ENCODE measurements around the gene GPR146. TPM values are rescaled to one million over a fixed set of nuclear protein-coding genes. Genes with fewer than 3 reads are reported as not detected.

GPR146 gene
- total and polyA plus RNA-seq, 2 of the 4 experiments (the other 2 are of a cell fraction) = 2.2 to 3.4 TPM

GRCh38 chr7:1020849-1021251 is 23.5 kb upstream of the GPR146 start:
- no peak overlapping the region for H3K27ac ChIP-seq (ENCODE audit: insufficient read depth, low read length)
- TF ChIP-seq RAD21 (IDR thresholded peaks at IDR 0.05; ENCODE audit: low read length) = no peak
- TF ChIP-seq MAFK (IDR thresholded peaks at IDR 0.05; ENCODE audit: low read depth, low read length) = no peak
- TF ChIP-seq RFX5 (IDR thresholded peaks at IDR 0.05; ENCODE audit: low read depth, low read length) = no peak
- TF ChIP-seq CEBPB (IDR thresholded peaks at IDR 0.05; ENCODE audit: low read depth, low read length) = no peak
- TF ChIP-seq BHLHE40 (IDR thresholded peaks at IDR 0.05; ENCODE audit: low read depth, low read length) = no peak
- no peak for TF ChIP-seq CHD1 (IDR thresholded peaks at IDR 0.05; ENCODE audit: low read depth, low read length)
- TF ChIP-seq POLR2A (IDR thresholded peaks at IDR 0.05; ENCODE audit: low read depth, low read length) = no peak
- no peak for TF ChIP-seq RCOR1 (IDR thresholded peaks at IDR 0.05; ENCODE audit: insufficient replicate concordance, low read length)
- no peak for TF ChIP-seq FOS (IDR thresholded peaks at IDR 0.05; ENCODE audit: low read depth, low read length)
- TF ChIP-seq MXI1 (IDR thresholded peaks at IDR 0.05; ENCODE audit: borderline replicate concordance, low read depth, low read length) = no peak
- TF ChIP-seq ELK1 (IDR thresholded peaks at IDR 0.05; ENCODE audit: borderline replicate concordance, low read depth, low read length) = no peak
- no peak overlapping the region for H2AFZ ChIP-seq (replicated peaks; ENCODE audit: low read length, poor library complexity)
- H3K79me1 ChIP-seq (ENCODE audit: low read depth in 1 of 2, low read length in 2 of 2) = peaks cover 11 to 67% of the 10 kb centered on the region in 2 experiments
- no peaks in the 10 kb centered on the region for H3K4me1 ChIP-seq (ENCODE audit: control insufficient read depth, insufficient read depth, low read length)
- H3K4ac ChIP-seq (ENCODE audit: low read depth, low read length) = no peak overlapping the region
- H2BK120ac ChIP-seq (ENCODE audit: low read depth, low read length) = no peak overlapping the region
- H2BK20ac ChIP-seq (ENCODE audit: low read depth, low read length) = no peak overlapping the region
- CTCF ChIA-PET = interaction anchor here (0.6 kb wide), 1 partner anchor 20 kb away, joined by 3 read pairs; no protein-coding TSS in a partner anchor
- no peak overlapping the region for H3K4me2 ChIP-seq (ENCODE audit: low read depth, low read length)
- H2BK5ac ChIP-seq (ENCODE audit: low read depth, low read length, poor library complexity, severe bottlenecking) = no peak overlapping the region
- no peak overlapping the region for H4K8ac ChIP-seq (ENCODE audit: low read depth in 2 of 2, low read length in 2 of 2)
- no peak overlapping the region for H3K9ac ChIP-seq (ENCODE audit: low read depth, low read length)
- H2BK15ac ChIP-seq (ENCODE audit: low read depth, low read length) = no peak overlapping the region
- H2AK9ac ChIP-seq (replicated peaks; ENCODE audit: low read depth, low read length, poor library complexity) = no peak overlapping the region
- DNase-seq (no peak), ATAC-seq (ENCODE audit: low read depth) (no peak)
- POLR2A ChIA-PET (ENCODE audit: unreplicated experiment) = no interaction called here
- peaks cover 39% of the 10 kb centered on the region for H4K20me1 ChIP-seq (ENCODE audit: insufficient read depth, low read length)
- H3K9me3 ChIP-seq (ENCODE audit: control insufficient read depth, insufficient read depth, low read length) = peaks cover 3% of the 10 kb centered on the region; the same call in 1 of the 2 replicates
- no peak overlapping the region for H3K56ac ChIP-seq (ENCODE audit: extremely low read depth, insufficient read depth, low read length)
- no peaks in the 10 kb centered on the region for H3K27me3 ChIP-seq (ENCODE audit: control insufficient read depth, insufficient read depth, low read length)
- WGBS, 2 experiments (ENCODE audit: extremely low coverage in 2 of 2, insufficient read length in 1 of 2) = 80% methylated on average over 5 of the region's 7 CpGs; no CpG with 5 or more reads in 1 of the 2 experiments
- H3K18ac ChIP-seq (ENCODE audit: low read depth, low read length) = no peak overlapping the region
- in situ Hi-C loops (cut with MboI; ENCODE audit: low sequenced_read_pairs) = no loop called here
- H4K5ac ChIP-seq (ENCODE audit: low read depth, low read length) = no peak overlapping the region
- intact Hi-C loops (cut with micrococcal nuclease) = no loop called here
- H3K14ac ChIP-seq (replicated peaks; ENCODE audit: low read depth, low read length) = no peak overlapping the region
- peaks cover 32% of the 10 kb centered on the region for H3K36me3 ChIP-seq (ENCODE audit: control insufficient read depth, insufficient read depth, low read length)
- no peak overlapping the region for H3K23ac ChIP-seq (ENCODE audit: low read depth, low read length)
- no peak overlapping the region for H4K91ac ChIP-seq (ENCODE audit: insufficient read depth, low read depth, low read length)
- no peak overlapping the region for H3K4me3 ChIP-seq (ENCODE audit: insufficient read depth, low read depth, low read length)
- no TSS peak for BruUV-seq (replicated peaks)
- dilution Hi-C loops (cut with HindIII; ENCODE audit: low sequenced_read_pairs, unreplicated experiment) = no loop called here
- no peak overlapping the region for H2AK5ac ChIP-seq (ENCODE audit: low read depth, low read length)
- H3K9me1 ChIP-seq (ENCODE audit: insufficient read depth, low read length) = peaks cover 5% of the 10 kb centered on the region; the same call in 1 of the 2 replicates
